Activated CD8-positive, alpha-beta memory T cell treated with anti-CD3 and anti-CD28 coated beads, Interleukin-2, amount 10 ng/mL, durations not matched to agents 7 days and 5 days (primary cell): Measurements from ENCODE around the gene FHAD1. TPM values are rescaled to one million over a fixed set of nuclear protein-coding genes. Genes with fewer than 3 reads are reported as not detected.
A peak's percentile ranks its signal among the peaks of the same experiment; 100 is the strongest.

Experiments
- ATAC-seq: fragments of 150-1000 bp; cut with Tn5 transposase; one replicate; pipeline ENCODE4 v1.10.0; 2021; ENCODE audit warnings: moderate library complexity
- CTCF ChIA-PET: fragments of 350-600 bp; sonication (Branson Sonifier 250); formaldehyde crosslinking; loops from one replicate; lab custom pipeline; 2021; ENCODE audit warnings: antibody characterized with exemption; lab: Charles Lee
- DNase-seq: peaks from one replicate; pipeline ENCODE4 v3.0.0-alpha.2; 2020
- H3K27ac Mint-ChIP-seq: one replicate; pipeline ENCODE4 v1.8.0; 2021; ENCODE audit warnings: mild to moderate bottlenecking, mixed read lengths
- H3K27me3 Mint-ChIP-seq: one replicate; pipeline ENCODE4 v1.8.0; 2021; ENCODE audit warnings: mixed read lengths
- H3K36me3 Mint-ChIP-seq: one replicate; pipeline ENCODE4 v1.8.0; 2021; ENCODE audit warnings: mild to moderate bottlenecking, mixed read lengths
- H3K4me1 Mint-ChIP-seq: one replicate; pipeline ENCODE4 v1.8.0; 2021; ENCODE audit warnings: mixed read lengths
- H3K4me3 Mint-ChIP-seq: one replicate; pipeline ENCODE4 v1.8.0; 2021; ENCODE audit warnings: mild to moderate bottlenecking, moderate library complexity, mixed read lengths
- H3K9me3 Mint-ChIP-seq: one replicate; pipeline ENCODE4 v1.8.0; 2022; ENCODE audit warnings: low read depth, mixed read lengths
- total RNA-seq, 2 experiments: library from RNA; stranded (reverse); gene quantifications; one replicate each; pipeline ENCODE4 v1.2.3, GENCODE V29; 2021

Gene FHAD1
- total RNA-seq, 2 experiments from 2014 or later, result not detected

- no peak for DNase-seq
- H3K27me3 Mint-ChIP-seq, result peaks cover 28% of the 10 kb centered on the region
- CTCF ChIA-PET, result no interaction called here
Measured at GRCh38 chr1:15224259-15224869, 22.7 kb upstream of the FHAD1 start.

GRCh38 chr1:15224974-15225373 is 22.0 kb upstream of the FHAD1 start:
- Mint-ChIP-seq H3K4me1 (no peaks in the 10 kb centered on the region), H3K27me3 (peaks cover 31% of the 10 kb centered on the region), H3K9me3 (no peaks in the 10 kb centered on the region), H3K27ac (no peak overlapping the region), H3K36me3 (no peaks in the 10 kb centered on the region), H3K4me3 (no peak overlapping the region)
- ATAC-seq (no peak), DNase-seq (no peak)
- CTCF ChIA-PET, result no interaction called here

More at GRCh38 chr1:15224259-15224869, 22.7 kb upstream of the FHAD1 start:
- ATAC-seq, result no peak
- Mint-ChIP-seq H3K27ac (no peak overlapping the region), H3K4me3 (no peak overlapping the region), H3K4me1 (no peaks in the 10 kb centered on the region), H3K36me3 (no peaks in the 10 kb centered on the region), H3K9me3 (no peaks in the 10 kb centered on the region)

- Mint-ChIP-seq H3K27ac (no peak overlapping the region), H3K4me1 (no peaks in the 10 kb centered on the region)
Measured at GRCh38 chr1:15225461-15225860, 21.6 kb upstream of the FHAD1 start.

GRCh38 chr1:15226388-15227255 is 20.4 kb upstream of the FHAD1 start:
- no peak overlapping the region for H3K4me3 Mint-ChIP-seq
- H3K27ac Mint-ChIP-seq, result no peak overlapping the region
- H3K4me1 Mint-ChIP-seq, result peaks cover 5% of the 10 kb centered on the region
- H3K27me3 Mint-ChIP-seq, result peaks cover 27% of the 10 kb centered on the region
- DNase-seq (no peak), ATAC-seq (no peak)
- no peaks in the 10 kb centered on the region for H3K9me3 Mint-ChIP-seq
- CTCF ChIA-PET, result interaction anchor here (1.4 kb wide), 1 partner anchor 11 kb away, joined by 3 read pairs; no protein-coding TSS in a partner anchor
- H3K36me3 Mint-ChIP-seq, result no peaks in the 10 kb centered on the region

More at GRCh38 chr1:15225461-15225860, 21.6 kb upstream of the FHAD1 start:
- no peak for ATAC-seq
- CTCF ChIA-PET, result interaction anchor here (1.4 kb wide), 1 partner anchor 10 kb away, joined by 3 read pairs; no protein-coding TSS in a partner anchor
- no peak for DNase-seq
- Mint-ChIP-seq H3K9me3 (no peaks in the 10 kb centered on the region), H3K36me3 (no peaks in the 10 kb centered on the region), H3K27me3 (peaks cover 30% of the 10 kb centered on the region), H3K4me3 (no peak overlapping the region)

GRCh38 chr1:15229707-15230131 is 17.3 kb upstream of the FHAD1 start:
- DNase-seq (no peak), ATAC-seq (no peak)
- Mint-ChIP-seq H3K36me3 (no peaks in the 10 kb centered on the region), H3K4me1 (peaks cover 16% of the 10 kb centered on the region), H3K27ac (no peak overlapping the region), H3K4me3 (no peak overlapping the region), H3K27me3 (peaks cover 16% of the 10 kb centered on the region), H3K9me3 (no peaks in the 10 kb centered on the region)
- CTCF ChIA-PET, result no interaction called here

GRCh38 chr1:15231714-15232201 is 15.3 kb upstream of the FHAD1 start:
- no peak for DNase-seq

GRCh38 chr1:15233689-15234088 is 13.3 kb upstream of the FHAD1 start:
- CTCF ChIA-PET, result no interaction called here
- no peaks in the 10 kb centered on the region for H3K36me3 Mint-ChIP-seq
- no peaks in the 10 kb centered on the region for H3K9me3 Mint-ChIP-seq
- no peak overlapping the region for H3K27ac Mint-ChIP-seq
- ATAC-seq (no peak), DNase-seq (no peak)
- peaks cover 29% of the 10 kb centered on the region for H3K27me3 Mint-ChIP-seq
- peaks cover 17% of the 10 kb centered on the region for H3K4me1 Mint-ChIP-seq
- H3K4me3 Mint-ChIP-seq, result no peak overlapping the region

More at GRCh38 chr1:15231714-15232201, 15.3 kb upstream of the FHAD1 start:
- Mint-ChIP-seq H3K4me1 (peaks cover 17% of the 10 kb centered on the region), H3K36me3 (no peaks in the 10 kb centered on the region), H3K9me3 (no peaks in the 10 kb centered on the region), H3K27ac (no peak overlapping the region), H3K27me3 (peaks cover 24% of the 10 kb centered on the region), H3K4me3 (no peak overlapping the region)
- CTCF ChIA-PET, result no interaction called here
- peak; percentile 87 for ATAC-seq

GRCh38 chr1:15236321-15236721 is 10.7 kb upstream of the FHAD1 start:
- CTCF ChIA-PET, result no interaction called here
- Mint-ChIP-seq H3K36me3 (no peaks in the 10 kb centered on the region), H3K9me3 (no peaks in the 10 kb centered on the region), H3K27ac (no peak overlapping the region), H3K4me3 (no peak overlapping the region), H3K4me1 (peaks cover 15% of the 10 kb centered on the region), H3K27me3 (peaks cover 31% of the 10 kb centered on the region)
- DNase-seq (no peak), ATAC-seq (no peak)

- CTCF ChIA-PET, result no interaction called here
- no peak overlapping the region for H3K4me3 Mint-ChIP-seq
Measured at GRCh38 chr1:15236746-15237145, 10.3 kb upstream of the FHAD1 start.

GRCh38 chr1:15238789-15239188 is 8.2 kb upstream of the FHAD1 start:
- ATAC-seq, result no peak
- Mint-ChIP-seq H3K27ac (no peak overlapping the region), H3K27me3 (peaks cover 51% of the 10 kb centered on the region), H3K4me3 (no peak overlapping the region), H3K4me1 (peaks cover 3% of the 10 kb centered on the region), H3K9me3 (no peaks in the 10 kb centered on the region), H3K36me3 (no peaks in the 10 kb centered on the region)
- DNase-seq, result peak; percentile 4
- CTCF ChIA-PET, result interaction anchor here (0.7 to 1.4 kb wide), 3 partner anchors 9 to 110 kb away, joined by 3 read pairs; no protein-coding TSS in a partner anchor

More at GRCh38 chr1:15236746-15237145, 10.3 kb upstream of the FHAD1 start:
- Mint-ChIP-seq H3K27me3 (peaks cover 35% of the 10 kb centered on the region), H3K9me3 (no peaks in the 10 kb centered on the region), H3K27ac (no peak overlapping the region), H3K36me3 (no peaks in the 10 kb centered on the region), H3K4me1 (peaks cover 10% of the 10 kb centered on the region)
- ATAC-seq (no peak), DNase-seq (no peak)

GRCh38 chr1:15242766-15243165 is 4.3 kb upstream of the FHAD1 start:
- Mint-ChIP-seq H3K27me3 (peaks cover 65% of the 10 kb centered on the region), H3K4me3 (no peak overlapping the region), H3K4me1 (peaks cover 9% of the 10 kb centered on the region), H3K27ac (no peak overlapping the region), H3K9me3 (peaks cover 5% of the 10 kb centered on the region), H3K36me3 (peaks cover 6% of the 10 kb centered on the region)
- DNase-seq (no peak), ATAC-seq (no peak)
- CTCF ChIA-PET, result no interaction called here

GRCh38 chr1:15243275-15244043 is 3.6 kb upstream of the FHAD1 start:
- CTCF ChIA-PET, result no interaction called here
- no peak for ATAC-seq
- no peak for DNase-seq
- H3K27ac Mint-ChIP-seq, result no peak overlapping the region
- peaks cover 15% of the 10 kb centered on the region for H3K4me1 Mint-ChIP-seq
- H3K9me3 Mint-ChIP-seq, result peaks cover 5% of the 10 kb centered on the region
- peaks cover 6% of the 10 kb centered on the region for H3K36me3 Mint-ChIP-seq
- H3K27me3 Mint-ChIP-seq, result peaks cover 71% of the 10 kb centered on the region
- no peak overlapping the region for H3K4me3 Mint-ChIP-seq

- H3K4me3 Mint-ChIP-seq, result no peak overlapping the region
Measured at GRCh38 chr1:15244813-15245212, 2.2 kb upstream of the FHAD1 start.

More at GRCh38 chr1:15244813-15245212, 2.2 kb upstream of the FHAD1 start:
- Mint-ChIP-seq H3K27me3 (peaks cover 78% of the 10 kb centered on the region), H3K9me3 (peaks cover 5% of the 10 kb centered on the region), H3K36me3 (peaks cover 9% of the 10 kb centered on the region), H3K27ac (no peak overlapping the region), H3K4me1 (peaks cover 27% of the 10 kb centered on the region)
- CTCF ChIA-PET, result interaction anchor here (0.6 kb wide), 1 partner anchor 1771 kb away, joined by 3 read pairs; no protein-coding TSS in a partner anchor
- DNase-seq, result peak; percentile 14
- no peak for ATAC-seq
